ENCODE data around the gene SARDH. TPM values are rescaled to one million over a fixed set of nuclear protein-coding genes. Genes with fewer than 3 reads are reported as not detected.

Gene SARDH
- total RNA-seq, 2 experiments from 2014 or later = 0.50 to 0.88 TPM

DNA sequence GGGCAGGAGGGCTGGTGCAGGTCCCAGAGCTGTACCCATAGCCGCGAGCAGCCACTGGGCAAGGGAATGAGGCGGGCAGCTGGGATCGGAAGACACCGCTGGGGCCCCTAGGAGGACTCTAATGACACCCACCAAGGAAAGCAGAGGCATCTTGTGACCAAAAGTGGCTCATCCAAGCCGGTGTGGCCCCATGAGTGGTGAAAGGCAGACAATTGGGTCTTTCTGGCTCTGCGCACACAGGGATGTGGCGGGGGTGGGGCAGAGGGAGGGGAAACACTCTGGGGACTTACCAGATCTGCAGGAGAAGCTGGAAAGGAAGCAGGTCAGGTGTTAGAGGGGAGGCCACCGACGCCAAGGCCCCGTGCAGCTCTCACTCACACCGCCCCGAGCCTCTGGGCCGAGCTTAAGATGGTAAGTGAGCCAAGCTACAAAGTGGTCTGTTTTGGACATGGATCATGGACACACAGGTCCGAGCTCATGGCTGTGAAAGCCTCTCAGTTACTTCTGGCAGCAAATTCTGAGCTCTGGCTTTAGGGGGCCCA is 42.3 kb upstream of the SARDH start:
- Mint-ChIP-seq H3K9me3 (no peaks in the 10 kb centered on the region), H3K36me3 (ENCODE audit: low read depth) (no peaks in the 10 kb centered on the region), H3K27me3 (no peaks in the 10 kb centered on the region), H3K4me1 (no peaks in the 10 kb centered on the region), H3K27ac (no peak overlapping the region), H3K4me3 (no peak overlapping the region)
- ChIA-PET CTCF (interaction anchor here (1.1 to 7.4 kb wide), 2 partner anchors 12 to 214 kb away, joined by 3 to 79 read pairs; no protein-coding TSS in a partner anchor), POLR2A (interaction anchor here (0.7 kb wide), 1 partner anchor 213 kb away, joined by 3 read pairs; no protein-coding TSS in a partner anchor)
- DNase-seq = no peak

DNA sequence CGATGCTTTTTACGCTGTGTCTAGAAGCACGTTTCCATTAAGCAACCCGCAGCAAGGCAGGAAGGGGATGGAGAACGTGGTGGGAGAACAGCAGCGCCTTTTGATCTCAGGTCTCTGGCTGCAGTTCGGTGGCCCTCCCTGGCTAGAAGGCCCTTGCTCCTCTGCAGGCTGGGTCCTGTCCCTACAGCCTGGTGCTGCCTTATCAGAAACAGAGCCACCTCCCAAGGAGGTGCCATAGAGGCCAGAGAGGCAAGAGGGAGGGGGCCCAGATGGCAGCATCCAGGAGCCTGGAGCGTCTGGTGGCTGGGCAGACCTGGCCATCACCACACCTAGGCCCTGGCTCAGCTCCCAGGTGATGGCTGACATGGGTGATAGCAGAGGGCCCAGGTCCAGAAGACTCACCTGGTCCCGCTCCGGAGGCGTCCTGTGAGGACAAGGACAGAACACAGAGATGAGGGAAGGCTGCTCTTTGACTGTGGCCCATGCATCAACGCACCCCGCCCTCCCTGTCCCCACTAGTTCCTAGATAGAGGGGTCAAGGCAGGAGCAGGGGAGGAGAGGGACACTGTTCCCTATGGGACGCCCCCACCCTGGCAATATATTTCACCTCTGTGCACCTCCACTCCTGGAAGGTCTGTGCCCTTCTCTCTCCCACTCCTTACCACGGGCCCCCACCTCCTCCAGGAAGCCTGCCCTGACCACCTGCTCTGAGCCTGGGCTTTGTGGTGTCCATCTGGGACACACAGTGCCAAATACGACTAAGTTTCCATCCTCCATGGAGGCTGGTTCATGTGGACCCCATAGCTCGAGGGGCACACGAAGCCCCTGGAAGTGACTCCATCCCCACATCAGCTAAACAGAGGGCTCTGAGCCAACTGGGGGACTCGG is 41.6 kb upstream of the SARDH start:
- DNase-seq = no peak
- H3K27ac Mint-ChIP-seq = no peak overlapping the region
- H3K4me1 Mint-ChIP-seq = no peaks in the 10 kb centered on the region
- no peak overlapping the region for H3K4me3 Mint-ChIP-seq
- no peaks in the 10 kb centered on the region for H3K36me3 Mint-ChIP-seq (ENCODE audit: low read depth)
- POLR2A ChIA-PET = no interaction called here
- H3K27me3 Mint-ChIP-seq = no peaks in the 10 kb centered on the region
- CTCF ChIA-PET = interaction anchor here (1.1 to 7.4 kb wide), 2 partner anchors 13 to 215 kb away, joined by 3 to 79 read pairs; no protein-coding TSS in a partner anchor
- no peaks in the 10 kb centered on the region for H3K9me3 Mint-ChIP-seq

DNA sequence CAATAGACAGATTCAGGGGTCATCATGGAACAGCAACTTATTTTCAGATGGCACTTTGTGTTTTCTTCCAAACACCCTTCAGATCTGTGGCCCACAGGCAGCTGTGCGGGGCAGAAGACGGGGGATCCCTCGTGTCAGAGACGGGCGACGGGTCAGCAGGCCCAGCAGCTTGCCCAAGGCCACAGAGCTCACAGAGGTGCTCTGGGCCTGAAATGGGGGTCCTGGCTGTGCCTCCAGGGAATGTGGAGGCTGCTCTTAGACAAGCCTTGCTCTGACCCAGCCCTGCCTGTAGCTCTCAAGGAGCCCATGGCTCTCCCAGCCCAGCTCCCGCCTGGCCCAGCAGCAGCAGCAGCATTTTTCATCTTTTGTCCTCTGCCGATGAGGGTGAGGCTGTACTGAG is 40.9 kb upstream of the SARDH start:
- no peak for DNase-seq
- H3K9me3 Mint-ChIP-seq = no peaks in the 10 kb centered on the region
- H3K4me3 Mint-ChIP-seq = no peak overlapping the region
- CTCF ChIA-PET = interaction anchor here (7.4 kb wide), 1 partner anchor 215 kb away, joined by 79 read pairs; no protein-coding TSS in a partner anchor
- H3K36me3 Mint-ChIP-seq (ENCODE audit: low read depth) = no peaks in the 10 kb centered on the region
- POLR2A ChIA-PET = no interaction called here
- H3K27ac Mint-ChIP-seq = no peak overlapping the region
- H3K4me1 Mint-ChIP-seq = no peaks in the 10 kb centered on the region
- H3K27me3 Mint-ChIP-seq = no peaks in the 10 kb centered on the region

DNA sequence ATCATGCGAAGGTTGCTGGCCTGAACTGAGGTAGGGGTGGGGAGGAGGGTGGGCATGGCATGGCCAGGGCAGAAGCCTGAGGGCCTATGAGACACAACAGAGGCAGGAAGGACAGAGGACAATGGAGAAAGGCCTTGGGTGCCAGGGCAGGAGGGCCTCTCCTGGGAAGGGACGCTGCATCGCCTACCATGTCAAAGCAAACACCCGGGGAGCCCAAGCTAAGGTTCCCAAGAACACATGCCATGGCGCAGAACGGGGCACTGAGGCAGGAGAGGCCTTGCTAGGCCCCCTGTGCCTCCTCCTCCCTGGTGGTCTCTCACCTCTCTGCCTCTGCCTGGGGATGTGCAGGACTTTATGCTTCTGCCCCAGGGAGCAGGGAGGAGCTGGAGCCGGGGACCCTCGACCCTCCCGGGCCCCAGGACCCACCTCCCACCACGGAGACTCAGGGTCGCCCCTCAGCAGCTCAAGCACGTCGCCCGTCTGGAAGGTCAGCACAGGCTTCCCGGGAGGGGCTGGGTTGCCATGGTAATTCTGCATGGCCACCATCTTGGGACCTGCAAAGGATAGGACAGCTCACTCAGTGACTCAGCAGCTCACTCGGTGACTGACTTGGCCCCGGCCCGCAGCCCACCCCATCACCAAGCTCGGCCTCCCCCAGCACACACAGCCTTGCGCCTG is 40.3 kb upstream of the SARDH start:
- Mint-ChIP-seq H3K36me3 (ENCODE audit: low read depth) (no peaks in the 10 kb centered on the region), H3K4me1 (no peaks in the 10 kb centered on the region)

DNA sequence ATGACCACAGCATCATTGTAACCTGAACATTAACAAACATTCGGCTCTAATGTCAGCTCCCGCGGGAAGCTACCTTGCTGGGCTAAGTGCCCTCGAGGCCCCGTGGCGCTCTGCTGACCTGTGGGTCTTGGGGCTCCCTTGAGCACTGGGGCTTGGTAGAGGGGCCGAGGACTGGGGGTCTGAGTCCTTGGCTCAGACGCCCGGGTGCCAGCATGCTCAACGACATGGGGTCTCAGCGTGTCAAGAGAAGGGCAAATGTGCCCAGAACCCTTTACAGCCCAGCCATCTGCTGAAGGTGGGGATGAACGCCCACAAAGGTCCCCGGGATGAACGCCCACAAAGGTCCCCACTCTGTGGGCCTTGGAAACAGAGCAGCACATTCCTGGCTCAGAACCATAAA is 39.7 kb upstream of the SARDH start:
- no peak for DNase-seq
- Mint-ChIP-seq H3K4me1 (no peaks in the 10 kb centered on the region), H3K9me3 (no peaks in the 10 kb centered on the region), H3K36me3 (ENCODE audit: low read depth) (no peaks in the 10 kb centered on the region), H3K27ac (no peak overlapping the region), H3K27me3 (no peaks in the 10 kb centered on the region), H3K4me3 (no peak overlapping the region)
- ChIA-PET POLR2A (no interaction called here), CTCF (no interaction called here)

More for the DNA sequence above, 40.3 kb upstream of the SARDH start:
- no peaks in the 10 kb centered on the region for H3K27me3 Mint-ChIP-seq
- H3K9me3 Mint-ChIP-seq = no peaks in the 10 kb centered on the region
- no peak for DNase-seq
- ChIA-PET CTCF (interaction anchor here (7.4 kb wide), 1 partner anchor 216 kb away, joined by 79 read pairs; no protein-coding TSS in a partner anchor), POLR2A (no interaction called here)
- H3K27ac Mint-ChIP-seq = no peak overlapping the region
- H3K4me3 Mint-ChIP-seq = no peak overlapping the region

DNA sequence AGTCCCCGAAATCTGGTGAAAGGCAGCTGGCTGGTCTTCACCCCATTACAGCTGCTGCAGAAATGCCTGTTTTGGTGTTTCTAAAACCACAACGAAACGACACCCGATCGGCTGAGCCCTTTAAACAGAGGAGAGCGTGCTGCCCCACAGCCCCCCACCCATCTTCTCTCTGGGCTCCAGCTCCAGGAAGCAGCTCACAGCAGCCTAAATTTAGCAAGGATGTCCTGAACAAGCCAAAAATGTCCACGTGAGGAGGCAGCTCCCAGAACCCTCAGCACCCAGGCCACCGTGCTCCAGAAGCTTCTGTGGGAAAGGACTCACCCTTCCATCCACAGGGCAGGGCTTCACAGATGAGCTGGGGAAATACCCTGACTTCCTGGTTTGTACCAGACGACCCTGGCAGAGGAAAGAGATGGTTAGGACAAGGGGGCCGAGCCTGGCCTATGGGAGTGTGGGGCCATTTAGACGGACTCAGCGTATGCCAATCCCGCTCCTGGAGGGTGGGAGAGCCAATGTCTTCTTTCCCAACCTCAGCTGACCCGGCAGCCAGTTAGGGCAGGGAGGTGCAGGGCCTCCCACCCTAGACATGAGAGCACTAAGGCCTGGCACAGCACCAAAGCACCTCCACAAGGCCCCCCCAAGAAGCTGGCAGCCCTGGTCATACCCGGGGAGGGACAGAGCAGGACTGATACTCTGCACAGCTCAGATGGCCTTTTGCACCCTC is 39.1 kb upstream of the SARDH start:
- Mint-ChIP-seq H3K27ac (no peak overlapping the region), H3K27me3 (no peaks in the 10 kb centered on the region), H3K4me1 (no peaks in the 10 kb centered on the region), H3K36me3 (ENCODE audit: low read depth) (no peaks in the 10 kb centered on the region), H3K9me3 (no peaks in the 10 kb centered on the region), H3K4me3 (no peak overlapping the region)
- ChIA-PET CTCF (no interaction called here), POLR2A (no interaction called here)
- DNase-seq = no peak

DNA sequence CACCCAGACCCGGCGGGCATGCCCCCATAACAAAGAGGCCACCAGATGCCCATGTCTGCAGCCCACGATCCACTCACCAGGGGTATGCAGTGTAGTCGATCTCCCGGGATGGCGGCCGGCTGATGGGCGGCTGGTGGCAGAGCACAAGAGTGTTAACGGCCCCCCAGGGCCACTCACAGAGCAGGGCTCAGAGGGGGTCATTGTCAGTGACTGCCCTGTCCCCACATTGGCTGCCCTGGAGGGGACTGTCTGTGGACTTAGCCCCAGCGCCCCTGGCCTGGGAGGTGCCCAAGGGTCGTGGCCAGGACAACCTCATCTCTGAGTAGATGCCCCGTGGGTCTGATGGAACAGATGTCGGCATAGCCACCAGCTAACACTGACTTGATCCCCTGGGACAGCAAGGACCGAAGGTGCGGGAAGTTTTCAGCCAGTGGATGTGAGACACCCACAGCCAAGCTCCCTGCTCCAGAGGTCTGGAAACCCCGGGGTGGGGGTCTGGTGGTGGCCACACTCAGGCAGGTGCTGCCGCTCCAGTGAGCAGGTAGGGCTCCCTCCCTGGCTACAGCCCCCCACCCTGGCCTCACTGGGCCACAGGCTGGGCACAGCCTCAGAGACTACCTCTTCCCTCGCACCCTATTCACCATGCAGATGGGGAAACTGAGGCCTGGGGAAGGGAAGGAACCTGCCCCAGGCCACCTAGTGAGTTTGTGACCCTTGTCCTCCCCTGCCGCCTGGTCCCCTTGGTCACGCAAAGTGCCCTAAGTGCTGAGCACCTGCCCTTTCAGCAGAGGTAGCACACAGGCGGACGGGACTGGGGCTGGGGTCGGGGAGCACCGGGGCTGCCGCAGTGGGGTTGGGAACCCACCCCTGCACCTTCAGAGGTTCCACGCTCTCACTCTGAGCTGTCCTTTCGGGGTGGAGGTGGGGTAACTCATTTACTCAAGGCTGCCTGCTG is 38.1 kb upstream of the SARDH start:
- Mint-ChIP-seq H3K4me3 (no peak overlapping the region), H3K4me1 (no peaks in the 10 kb centered on the region), H3K27me3 (no peaks in the 10 kb centered on the region), H3K9me3 (no peaks in the 10 kb centered on the region), H3K36me3 (ENCODE audit: low read depth) (no peaks in the 10 kb centered on the region), H3K27ac (no peak overlapping the region)
- POLR2A ChIA-PET = no interaction called here
- CTCF ChIA-PET = no interaction called here
- DNase-seq = no peak

DNA sequence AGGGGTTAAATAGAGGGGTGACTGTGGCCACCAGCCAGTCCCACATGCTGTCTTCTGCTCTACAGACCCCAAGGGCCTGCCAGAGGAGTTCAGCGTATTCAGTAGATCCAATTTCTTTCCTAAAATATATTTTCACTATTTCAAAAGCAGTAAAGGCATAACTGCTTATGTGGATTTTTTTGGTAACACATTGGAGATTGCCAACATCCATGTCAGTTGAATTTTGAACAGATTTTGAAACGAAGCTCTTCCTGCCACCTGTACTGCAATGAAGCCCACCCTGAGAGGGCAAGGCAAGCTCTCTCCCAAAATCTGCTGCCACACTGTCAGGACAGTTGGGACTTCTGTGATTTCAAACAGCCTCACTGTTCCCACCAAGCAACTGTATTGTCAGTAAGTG is 37.1 kb upstream of the SARDH start:
- H3K4me1 Mint-ChIP-seq = no peaks in the 10 kb centered on the region
- DNase-seq = no peak
- H3K9me3 Mint-ChIP-seq = no peaks in the 10 kb centered on the region
- H3K27ac Mint-ChIP-seq = no peak overlapping the region
- H3K36me3 Mint-ChIP-seq (ENCODE audit: low read depth) = no peaks in the 10 kb centered on the region
- POLR2A ChIA-PET = no interaction called here
- H3K27me3 Mint-ChIP-seq = no peaks in the 10 kb centered on the region
- CTCF ChIA-PET = no interaction called here
- no peak overlapping the region for H3K4me3 Mint-ChIP-seq

DNA sequence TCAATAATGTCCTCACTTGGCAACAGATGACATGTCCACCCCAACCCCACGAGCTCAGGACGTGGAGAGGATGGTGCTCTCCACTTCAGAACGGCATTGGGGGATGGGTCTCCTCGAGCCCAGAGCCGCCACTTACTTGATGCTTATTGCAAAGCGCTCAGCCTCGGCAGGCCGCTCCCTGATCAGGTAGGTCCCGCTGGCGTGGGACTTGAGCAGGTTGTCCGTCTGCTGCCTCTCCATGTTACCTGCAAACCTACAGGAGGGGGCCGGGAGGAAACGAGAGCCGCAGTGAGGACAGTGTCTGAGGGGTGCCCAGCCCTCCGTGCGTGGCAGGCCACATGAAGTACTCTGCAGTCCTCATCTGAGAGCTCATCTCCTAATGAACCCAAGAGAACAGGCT is 36.6 kb upstream of the SARDH start:
- Mint-ChIP-seq H3K4me1 (no peaks in the 10 kb centered on the region), H3K27ac (no peak overlapping the region), H3K36me3 (ENCODE audit: low read depth) (no peaks in the 10 kb centered on the region), H3K27me3 (no peaks in the 10 kb centered on the region), H3K4me3 (no peak overlapping the region), H3K9me3 (no peaks in the 10 kb centered on the region)
- ChIA-PET CTCF (no interaction called here), POLR2A (no interaction called here)
- DNase-seq = no peak

DNA sequence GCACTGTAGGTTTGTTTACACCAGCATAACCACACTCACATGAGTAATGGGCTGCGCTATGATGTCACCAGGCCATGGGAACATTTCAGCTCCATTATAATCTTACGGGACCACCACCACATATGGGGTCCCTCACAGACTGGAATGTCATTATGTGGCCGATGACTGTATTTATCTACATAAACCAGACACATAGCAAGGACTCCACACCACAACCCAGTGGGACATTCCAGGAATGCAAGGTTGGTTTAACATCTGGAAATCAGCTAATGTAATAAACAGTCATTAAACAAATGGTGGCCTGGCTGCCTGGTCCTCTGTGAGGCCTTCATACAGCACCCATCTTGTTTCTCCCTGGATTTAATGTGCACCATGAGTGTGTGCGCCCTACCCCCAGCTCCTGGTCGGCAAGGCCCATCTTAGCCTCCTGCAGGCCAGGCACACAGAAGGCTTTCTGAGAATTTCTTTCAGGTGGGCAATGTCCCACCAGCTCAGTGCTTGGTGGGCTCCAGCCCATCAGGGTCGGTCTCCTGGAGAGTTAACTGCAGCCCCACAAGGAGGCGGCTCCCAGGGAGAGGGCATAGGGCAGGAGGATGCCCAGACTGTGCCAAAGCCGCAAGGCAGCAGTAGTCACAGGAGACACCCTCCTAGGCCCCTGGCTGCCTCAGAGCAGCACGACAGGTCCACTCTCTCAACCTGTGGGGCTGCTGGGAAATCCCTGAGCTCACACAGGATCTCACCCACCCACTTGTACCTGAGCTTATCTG is 35.9 kb upstream of the SARDH start:
- no peak for DNase-seq
- H3K36me3 Mint-ChIP-seq (ENCODE audit: low read depth) = no peaks in the 10 kb centered on the region
- POLR2A ChIA-PET = no interaction called here
- no peaks in the 10 kb centered on the region for H3K4me1 Mint-ChIP-seq
- H3K27ac Mint-ChIP-seq = no peak overlapping the region
- H3K27me3 Mint-ChIP-seq = no peaks in the 10 kb centered on the region
- CTCF ChIA-PET = interaction anchor here (1.4 kb wide), 1 partner anchor 8 kb away, joined by 10 read pairs; no protein-coding TSS in a partner anchor
- no peaks in the 10 kb centered on the region for H3K9me3 Mint-ChIP-seq
- H3K4me3 Mint-ChIP-seq = no peak overlapping the region

DNA sequence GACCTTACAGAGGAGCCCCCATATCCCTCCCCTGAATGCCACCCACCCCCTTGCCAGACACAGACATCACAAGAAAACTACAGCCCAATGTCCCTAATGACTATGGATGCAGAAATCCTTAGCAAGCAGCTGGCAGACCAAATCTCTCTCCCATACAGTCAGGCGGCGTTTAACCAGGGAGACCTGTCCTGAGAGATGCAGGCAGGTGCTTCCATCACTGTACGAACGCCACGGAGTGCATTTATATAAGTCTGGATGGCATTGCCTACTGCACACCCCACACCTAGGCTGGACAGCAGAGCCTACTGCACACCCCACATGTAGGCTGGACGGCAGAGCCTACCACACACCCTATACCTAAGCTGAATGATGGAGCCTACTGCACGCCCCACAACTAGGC is 34.4 kb upstream of the SARDH start:
- CTCF ChIA-PET = interaction anchor here (1.4 kb wide), 1 partner anchor 10 kb away, joined by 10 read pairs; no protein-coding TSS in a partner anchor
- POLR2A ChIA-PET = no interaction called here
- Mint-ChIP-seq H3K9me3 (no peaks in the 10 kb centered on the region), H3K27me3 (no peaks in the 10 kb centered on the region), H3K27ac (no peak overlapping the region), H3K4me3 (no peak overlapping the region), H3K4me1 (no peaks in the 10 kb centered on the region), H3K36me3 (ENCODE audit: low read depth) (no peaks in the 10 kb centered on the region)
- DNase-seq = no peak
